Upper lobe of left lung (tissue), 6 donors: ENCODE measurements around the gene INO80C. TPM values are rescaled to one million over a fixed set of nuclear protein-coding genes. Genes with fewer than 3 reads are reported as not detected.

ENCODE experiments used
- ATAC-seq, 2 donors: fragments of 200-7000 bp; cut with Tn5 transposase; one replicate each; pipeline ENCODE4 v1.9.1; 2022; ENCODE audit warnings: mild to moderate bottlenecking in 2 of 2, moderate library complexity in 2 of 2; ENCODE audit not compliant: low FRiP score in 2 of 2
- DNase-seq, 2 donors: peaks; one replicate each; pipeline ENCODE4 v3.0.0-alpha.2; 2019 to 2020
- H3K27ac ChIP-seq, 4 donors: fragments of 200-600 bp; sonication (generic); one replicate each; pipeline ENCODE4 v1.5.1; 2016 to 2019
- H3K27me3 ChIP-seq, 4 donors: fragments of 200-600 bp; sonication (generic); one replicate each; pipeline ENCODE4 v1.5.1; 2017 to 2019
- H3K36me3 ChIP-seq, 4 donors: fragments of 200-600 bp; sonication (generic); one replicate each; pipeline ENCODE4 v1.5.1; 2016 to 2019
- H3K4me1 ChIP-seq, 4 donors: fragments of 200-600 bp; sonication (generic); one replicate each; pipeline ENCODE4 v1.5.1; 2018 to 2019
- H3K4me3 ChIP-seq, 4 donors: fragments of 200-600 bp; sonication (generic); one replicate each; pipeline ENCODE4 v1.5.1; 2017 to 2019; ENCODE audit warnings: mild to moderate bottlenecking in 2 of 4, moderate library complexity in 1 of 4
- H3K9me3 ChIP-seq, 4 donors: fragments of 200-600 bp; sonication (generic); one replicate each; pipeline ENCODE4 v1.5.1; 2018 to 2019
- EP300 ChIP-seq, 4 donors: sonication (generic); formaldehyde crosslinking; IDR thresholded peaks; one replicate each; pipeline ENCODE4 v1.5.1; 2017; ENCODE audit warnings: antibody characterized with exemption in 4 of 4, control low read depth in 2 of 4
- POLR2A ChIP-seq, 4 donors: fragments of 450-650 bp; IDR thresholded peaks; one replicate each; pipeline ENCODE4 v1.5.1; 2016 to 2017; ENCODE audit warnings: antibody characterized with exemption in 4 of 4, mild to moderate bottlenecking in 2 of 4
- POLR2AphosphoS5 ChIP-seq, 2 donors: sonication (generic); formaldehyde crosslinking; IDR thresholded peaks; one replicate each; pipeline ENCODE4 v1.5.1; 2017; ENCODE audit warnings: antibody characterized with exemption in 2 of 2
- WGBS, 2 donors: methylation state at CpG; one replicate each; pipeline ENCODE4 v1.1.5; 2017 to 2018; 5-methylcytosine and 5-hydroxymethylcytosine counted together
- total RNA-seq, 6 donors: library from RNA; depleted of rRNA in 4 of 6; stranded (reverse); fragments of >200 nt in 4 of 6; gene quantifications; one replicate each; pipeline versions ENCODE4 v1.1.0 to v1.2.1, GENCODE V29; 2016 to 2021
- TF ChIP-seq, protein P1 (sequence below), 6 experiments: fragments of 450-650 bp in 4 of 6; fragments of 200-600 bp in 2 of 6; sonication (generic) in 2 of 6; IDR thresholded peaks; one replicate each; pipeline ENCODE4 v1.5.1; 2016 to 2019; ENCODE audit warnings: antibody characterized with exemption in 6 of 6
- donor health status: DM: no; HTN: no; CAD: no; lungs with moderate emphysema.
- donor health status: DM: no; HTN: yes; CAD: no; lungs with severe emphysema.

INO80C gene
- total RNA-seq, 6 donors from 2014 or later: 8.7 to 87.0 (median 19.6) TPM

DNA sequence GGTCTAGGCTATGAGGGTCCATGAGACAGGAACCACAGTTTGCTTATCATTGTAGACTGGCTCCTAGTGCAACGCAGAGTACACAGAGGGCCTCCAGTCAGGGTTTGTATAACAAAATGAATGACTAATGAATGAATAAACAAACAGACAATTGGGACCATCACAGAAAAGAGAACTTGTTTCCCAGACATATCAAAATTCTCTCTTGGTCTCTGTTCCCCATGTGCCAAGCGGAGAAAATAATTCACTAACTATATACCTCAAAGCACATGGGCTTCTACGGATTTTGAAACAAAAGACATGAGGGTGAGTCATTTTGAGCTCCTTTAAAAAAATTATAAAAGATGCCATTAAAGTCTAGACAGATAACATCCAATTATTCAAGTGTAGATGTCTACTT, 28.0 kb downstream of the INO80C start:
- Histone ChIP-seq H3K36me3 (peaks cover 0 to 8% (median 2%) of the 10 kb centered on the region in 4 donors), H3K9me3 (no peaks in the 10 kb centered on the region), H3K4me3 (no peak overlapping the region), H3K27me3 (no peaks in the 10 kb centered on the region), H3K4me1 (peaks cover 8 to 21% (median 14%) of the 10 kb centered on the region in 4 donors), H3K27ac (no peak overlapping the region)
- 75 to 85% methylated on average over 3 of the region's 3 CpGs for WGBS, 2 donors
- DNase-seq (no peak), ATAC-seq (no peak)
- TF ChIP-seq EP300 (IDR thresholded peaks at IDR 0.05) (no peak), POLR2AphosphoS5 (IDR thresholded peaks at IDR 0.05) (no peak), POLR2A (IDR thresholded peaks at IDR 0.05) (no peak)
- TF ChIP-seq, protein P1, sequence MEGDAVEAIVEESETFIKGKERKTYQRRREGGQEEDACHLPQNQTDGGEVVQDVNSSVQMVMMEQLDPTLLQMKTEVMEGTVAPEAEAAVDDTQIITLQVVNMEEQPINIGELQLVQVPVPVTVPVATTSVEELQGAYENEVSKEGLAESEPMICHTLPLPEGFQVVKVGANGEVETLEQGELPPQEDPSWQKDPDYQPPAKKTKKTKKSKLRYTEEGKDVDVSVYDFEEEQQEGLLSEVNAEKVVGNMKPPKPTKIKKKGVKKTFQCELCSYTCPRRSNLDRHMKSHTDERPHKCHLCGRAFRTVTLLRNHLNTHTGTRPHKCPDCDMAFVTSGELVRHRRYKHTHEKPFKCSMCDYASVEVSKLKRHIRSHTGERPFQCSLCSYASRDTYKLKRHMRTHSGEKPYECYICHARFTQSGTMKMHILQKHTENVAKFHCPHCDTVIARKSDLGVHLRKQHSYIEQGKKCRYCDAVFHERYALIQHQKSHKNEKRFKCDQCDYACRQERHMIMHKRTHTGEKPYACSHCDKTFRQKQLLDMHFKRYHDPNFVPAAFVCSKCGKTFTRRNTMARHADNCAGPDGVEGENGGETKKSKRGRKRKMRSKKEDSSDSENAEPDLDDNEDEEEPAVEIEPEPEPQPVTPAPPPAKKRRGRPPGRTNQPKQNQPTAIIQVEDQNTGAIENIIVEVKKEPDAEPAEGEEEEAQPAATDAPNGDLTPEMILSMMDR (IDR thresholded peaks at IDR 0.05): no peak

DNA sequence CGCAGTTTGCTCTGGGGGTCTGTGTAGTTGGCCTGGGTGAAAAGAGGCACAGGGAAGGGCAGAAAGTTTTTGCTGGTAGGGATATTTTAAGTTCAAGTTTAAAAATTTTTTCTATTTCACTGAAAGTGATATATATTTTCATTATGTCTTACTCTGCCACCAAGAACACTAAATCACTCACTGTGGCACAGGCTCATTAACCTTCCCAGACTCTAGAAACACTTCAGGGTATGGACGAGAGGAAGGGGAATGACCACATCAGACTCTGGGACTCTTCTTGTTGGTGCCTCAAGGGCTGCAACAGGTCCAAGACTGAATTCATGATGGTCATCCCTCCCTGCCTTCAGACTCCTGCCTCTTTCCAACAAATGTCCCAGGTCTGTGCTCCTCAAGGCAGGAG, 29.0 kb downstream of the INO80C start:
- no peaks in the 10 kb centered on the region for H3K27me3 ChIP-seq
- TF ChIP-seq EP300 (IDR thresholded peaks at IDR 0.05) (no peak), POLR2A (IDR thresholded peaks at IDR 0.05) (no peak), POLR2AphosphoS5 (IDR thresholded peaks at IDR 0.05) (no peak)
- TF ChIP-seq, protein P1 (IDR thresholded peaks at IDR 0.05): no peak
- DNase-seq (no peak), ATAC-seq (no peak)
- H3K36me3 ChIP-seq: peaks cover 0 to 8% (median 2%) of the 10 kb centered on the region in 4 donors
- no peak overlapping the region for H3K27ac ChIP-seq
- H3K4me1 ChIP-seq: peaks cover 8 to 21% (median 14%) of the 10 kb centered on the region in 4 donors
- H3K4me3 ChIP-seq: no peak overlapping the region
- WGBS, 2 donors: 89 to 92% methylated on average over 2 of the region's 2 CpGs
- H3K9me3 ChIP-seq: no peaks in the 10 kb centered on the region

DNA sequence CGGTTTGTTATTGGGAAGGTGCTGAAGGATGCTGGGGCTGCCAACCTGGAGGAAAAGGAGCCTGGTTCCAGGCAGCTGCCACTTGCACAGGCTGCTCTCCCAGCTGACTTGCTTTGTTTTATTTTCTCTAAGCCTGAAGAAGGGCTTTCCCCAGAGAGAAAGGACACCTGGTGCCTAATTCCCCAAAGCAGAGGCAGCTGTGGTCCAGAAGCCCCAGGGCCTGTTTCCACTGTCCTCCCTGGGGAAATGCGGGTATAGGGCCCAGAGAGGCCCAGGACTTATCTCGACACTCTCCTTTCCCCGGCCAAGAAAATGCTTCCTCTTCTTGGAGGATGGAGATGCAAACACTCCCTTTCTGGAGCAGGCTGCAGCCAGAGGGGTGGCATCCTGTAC, 30.1 kb downstream of the INO80C start:
- DNase-seq (no peak), ATAC-seq (no peak)
- Histone ChIP-seq H3K36me3 (peaks cover 0 to 5% (median 2%) of the 10 kb centered on the region in 4 donors), H3K27me3 (no peaks in the 10 kb centered on the region), H3K27ac (peak overlapping the region in 2 of 4 donors; percentile 38 to 53), H3K4me1 (peaks cover 8 to 25% (median 14%) of the 10 kb centered on the region in 4 donors), H3K9me3 (no peaks in the 10 kb centered on the region), H3K4me3 (no peak overlapping the region)
- TF ChIP-seq, protein P1 (IDR thresholded peaks at IDR 0.05): no peak
- TF ChIP-seq POLR2AphosphoS5 (IDR thresholded peaks at IDR 0.05) (no peak), EP300 (IDR thresholded peaks at IDR 0.05) (no peak), POLR2A (IDR thresholded peaks at IDR 0.05) (no peak)
- 62 to 78% methylated on average over 4 of the region's 4 CpGs for WGBS, 2 donors

DNA sequence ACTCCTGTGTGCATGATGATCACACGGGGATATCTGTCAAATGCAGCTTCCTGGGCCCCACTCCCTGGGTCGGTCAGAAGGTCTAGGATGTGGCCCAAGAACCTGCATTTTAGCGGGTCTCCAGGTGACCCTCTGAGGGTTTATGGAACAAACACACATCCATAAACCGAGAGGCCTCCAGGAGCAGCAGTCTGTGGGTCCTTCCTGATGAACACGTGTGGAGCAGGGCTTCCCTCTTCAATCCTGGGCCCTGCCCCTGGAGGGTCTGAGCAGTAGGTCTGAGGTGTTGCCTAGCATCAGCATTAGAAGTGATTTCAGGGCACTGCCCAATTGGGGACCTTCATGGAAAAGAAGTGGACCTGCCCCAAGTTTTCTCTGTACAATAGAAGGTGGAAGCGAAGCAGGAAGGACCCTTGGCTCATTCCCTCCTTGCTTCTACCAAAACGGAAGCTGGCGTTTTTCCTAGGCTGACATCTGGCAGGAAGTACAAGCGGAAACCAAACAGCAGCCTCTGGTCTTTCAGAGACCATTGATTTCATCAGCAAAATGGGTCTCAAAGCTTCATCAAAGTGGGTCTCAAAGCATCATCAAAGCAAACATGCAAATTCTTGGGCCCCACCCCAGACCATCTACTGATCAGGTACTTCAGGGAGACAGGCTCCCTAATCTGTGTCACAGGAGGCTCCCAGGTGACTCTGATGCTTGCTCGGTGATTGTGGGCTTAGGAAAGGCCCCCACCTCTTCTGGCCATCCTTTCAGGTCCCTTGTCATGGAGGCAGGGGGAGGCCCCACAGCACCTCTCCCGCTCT, 30.7 kb downstream of the INO80C start:
- TF ChIP-seq, protein P1 (IDR thresholded peaks at IDR 0.05): no peak
- TF ChIP-seq POLR2A (IDR thresholded peaks at IDR 0.05) (no peak), EP300 (IDR thresholded peaks at IDR 0.05) (no peak), POLR2AphosphoS5 (IDR thresholded peaks at IDR 0.05) (peak in 1 of 2 donors; percentile 37)

More for the DNA sequence above, 30.7 kb downstream of the INO80C start:
- no peaks in the 10 kb centered on the region for H3K27me3 ChIP-seq
- 59 to 65% methylated on average over 9 to 11 of the region's 11 CpGs for WGBS, 2 donors
- DNase-seq: no peak
- no peaks in the 10 kb centered on the region for H3K9me3 ChIP-seq
- ATAC-seq: peak in 1 of 2 donors; percentile 9
- H3K4me3 ChIP-seq: no peak overlapping the region
- peaks cover 8 to 31% (median 14%) of the 10 kb centered on the region in 4 donors for H3K4me1 ChIP-seq
- peak overlapping the region in 3 of 4 donors; percentile 38 to 53 (median 40) for H3K27ac ChIP-seq
- H3K36me3 ChIP-seq: peaks cover 0 to 4% (median 2%) of the 10 kb centered on the region in 4 donors
